ENCODE results near the gene PSG2. TPM values are rescaled to one million over a fixed set of nuclear protein-coding genes. Genes with fewer than 3 reads are reported as not detected.
"Not testable (repeated sequence)": the region's sequence is repeated elsewhere in the genome, so short reads cannot be mapped to it uniquely, and the experiment has no call there.

PSG2 gene
- total RNA-seq, 4 donors from 2014 or later = 0.51 TPM; not detected in 3

DNA sequence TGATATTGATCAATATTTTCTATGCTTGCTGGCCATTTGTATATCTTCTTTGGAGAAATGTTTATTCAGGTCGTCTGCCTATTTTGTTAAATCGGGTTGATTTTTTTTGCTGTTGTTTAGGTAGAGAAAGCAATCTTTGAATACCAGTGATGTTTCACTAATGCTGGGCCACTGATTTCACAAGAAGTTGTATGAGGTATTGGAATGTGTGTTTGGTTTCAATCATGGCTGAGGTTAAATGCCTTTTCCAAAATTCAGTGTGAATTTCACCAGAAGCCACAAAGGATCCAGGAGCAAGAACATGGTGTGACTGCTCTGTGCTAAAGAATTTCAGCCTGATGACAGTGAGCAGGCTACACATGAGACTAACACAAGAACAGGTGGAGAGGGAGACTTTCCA, 32.1 kb upstream of the PSG2 start:
- not testable (repeated sequence) for H3K4me3 ChIP-seq; H3K27ac ChIP-seq; DNase-seq (ENCODE audit: low spot score in 2 of 2); H3K36me3 ChIP-seq; H3K9me3 ChIP-seq; H3K4me1 ChIP-seq; H3K27me3 ChIP-seq
- 87% methylated on average over 2 of the region's 2 CpGs for WGBS

GRCh38 chr19:43107401-43107800, 24.9 kb upstream of the PSG2 start:
- DNase-seq (ENCODE audit: low spot score in 2 of 2); H3K27ac ChIP-seq; H3K4me1 ChIP-seq; H3K36me3 ChIP-seq; H3K4me3 ChIP-seq; H3K27me3 ChIP-seq; H3K9me3 ChIP-seq: not testable (repeated sequence)
- 85% methylated on average over 1 of the region's 1 CpG for WGBS

- Histone ChIP-seq H3K4me3 (no peak overlapping the region), H3K9me3 (no peaks in the 10 kb centered on the region), H3K27me3 (no peaks in the 10 kb centered on the region), H3K27ac (no peak overlapping the region), H3K36me3 (no peaks in the 10 kb centered on the region), H3K4me1 (no peaks in the 10 kb centered on the region)
- TF ChIP-seq POLR2AphosphoS5 (IDR thresholded peaks at IDR 0.05) (no peak), EP300 (IDR thresholded peaks at IDR 0.05) (no peak), POLR2A (IDR thresholded peaks at IDR 0.05) (no peak)
- TF ChIP-seq, protein P1, sequence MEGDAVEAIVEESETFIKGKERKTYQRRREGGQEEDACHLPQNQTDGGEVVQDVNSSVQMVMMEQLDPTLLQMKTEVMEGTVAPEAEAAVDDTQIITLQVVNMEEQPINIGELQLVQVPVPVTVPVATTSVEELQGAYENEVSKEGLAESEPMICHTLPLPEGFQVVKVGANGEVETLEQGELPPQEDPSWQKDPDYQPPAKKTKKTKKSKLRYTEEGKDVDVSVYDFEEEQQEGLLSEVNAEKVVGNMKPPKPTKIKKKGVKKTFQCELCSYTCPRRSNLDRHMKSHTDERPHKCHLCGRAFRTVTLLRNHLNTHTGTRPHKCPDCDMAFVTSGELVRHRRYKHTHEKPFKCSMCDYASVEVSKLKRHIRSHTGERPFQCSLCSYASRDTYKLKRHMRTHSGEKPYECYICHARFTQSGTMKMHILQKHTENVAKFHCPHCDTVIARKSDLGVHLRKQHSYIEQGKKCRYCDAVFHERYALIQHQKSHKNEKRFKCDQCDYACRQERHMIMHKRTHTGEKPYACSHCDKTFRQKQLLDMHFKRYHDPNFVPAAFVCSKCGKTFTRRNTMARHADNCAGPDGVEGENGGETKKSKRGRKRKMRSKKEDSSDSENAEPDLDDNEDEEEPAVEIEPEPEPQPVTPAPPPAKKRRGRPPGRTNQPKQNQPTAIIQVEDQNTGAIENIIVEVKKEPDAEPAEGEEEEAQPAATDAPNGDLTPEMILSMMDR (IDR thresholded peaks at IDR 0.05) = no peak
- WGBS = 81% methylated on average over 1 of the region's 1 CpG
- DNase-seq (ENCODE audit: low spot score in 2 of 2) = no peak
Observed at GRCh38 chr19:43105496-43105895, 23.0 kb upstream of the PSG2 start.

DNA sequence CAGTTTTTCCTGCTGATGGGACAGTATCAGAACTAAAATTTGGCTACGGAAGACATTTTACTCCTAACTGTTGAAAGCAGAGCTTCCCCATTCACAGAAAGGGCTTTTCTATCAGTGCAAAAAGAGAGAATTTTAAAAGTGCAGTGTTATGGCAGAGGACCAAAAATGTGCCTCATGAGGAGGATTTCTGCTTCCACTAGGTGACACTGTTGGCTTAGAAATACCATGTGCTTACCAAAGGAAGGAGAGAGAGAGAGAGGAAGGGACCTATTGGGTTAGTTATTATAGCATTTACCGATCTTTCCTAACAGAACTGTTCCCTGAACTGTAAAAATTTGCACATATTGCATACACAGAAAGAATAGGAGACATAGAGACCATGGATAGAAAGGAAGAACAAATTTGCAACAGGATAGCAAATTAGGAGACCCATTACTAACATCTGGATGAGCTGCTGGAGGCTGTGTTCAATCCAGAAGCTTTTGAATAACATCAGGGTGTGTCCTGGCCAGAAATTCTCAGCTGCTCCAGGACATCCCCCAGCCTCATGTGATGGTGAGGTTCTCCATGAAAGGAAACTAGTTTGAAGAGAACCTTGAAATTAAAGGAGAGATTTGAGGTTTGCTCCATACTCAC, 21.8 kb upstream of the PSG2 start:
- H3K4me3 ChIP-seq; H3K4me1 ChIP-seq; H3K27me3 ChIP-seq; H3K36me3 ChIP-seq; H3K27ac ChIP-seq; H3K9me3 ChIP-seq; DNase-seq (ENCODE audit: low spot score in 2 of 2): not testable (repeated sequence)
- WGBS = 58% methylated on average over 2 of the region's 2 CpGs

DNA sequence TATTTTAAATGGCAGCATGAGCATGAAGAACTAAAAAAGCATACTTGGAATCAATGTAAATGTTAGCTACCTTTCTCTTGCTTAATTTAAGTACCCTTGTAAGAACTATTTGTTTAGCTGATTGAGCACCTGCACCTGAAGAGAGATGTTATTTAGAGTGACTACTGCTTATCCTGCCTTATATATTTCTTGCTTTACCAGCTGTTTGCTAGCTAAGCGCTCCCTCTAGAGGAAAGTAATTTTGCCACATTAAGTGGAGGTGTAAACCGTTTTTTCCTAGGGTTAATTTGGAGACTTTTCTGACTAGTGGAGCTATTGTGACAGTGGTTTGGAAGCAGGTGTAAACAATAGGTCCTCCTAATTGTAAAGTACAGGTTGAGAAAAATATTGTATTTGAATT, 19.4 kb upstream of the PSG2 start:
- H3K27ac ChIP-seq = no peak overlapping the region
- H3K9me3 ChIP-seq = no peaks in the 10 kb centered on the region
- TF ChIP-seq POLR2AphosphoS5 (IDR thresholded peaks at IDR 0.05) (no peak), POLR2A (IDR thresholded peaks at IDR 0.05) (no peak), EP300 (IDR thresholded peaks at IDR 0.05) (no peak)
- TF ChIP-seq, protein P1 (IDR thresholded peaks at IDR 0.05) = no peak
- H3K27me3 ChIP-seq = no peaks in the 10 kb centered on the region
- H3K4me1 ChIP-seq = no peaks in the 10 kb centered on the region
- H3K4me3 ChIP-seq = no peak overlapping the region
- no peak for DNase-seq (ENCODE audit: low spot score in 2 of 2)
- no peaks in the 10 kb centered on the region for H3K36me3 ChIP-seq
- 82% methylated on average over 2 of the region's 2 CpGs for WGBS

DNA sequence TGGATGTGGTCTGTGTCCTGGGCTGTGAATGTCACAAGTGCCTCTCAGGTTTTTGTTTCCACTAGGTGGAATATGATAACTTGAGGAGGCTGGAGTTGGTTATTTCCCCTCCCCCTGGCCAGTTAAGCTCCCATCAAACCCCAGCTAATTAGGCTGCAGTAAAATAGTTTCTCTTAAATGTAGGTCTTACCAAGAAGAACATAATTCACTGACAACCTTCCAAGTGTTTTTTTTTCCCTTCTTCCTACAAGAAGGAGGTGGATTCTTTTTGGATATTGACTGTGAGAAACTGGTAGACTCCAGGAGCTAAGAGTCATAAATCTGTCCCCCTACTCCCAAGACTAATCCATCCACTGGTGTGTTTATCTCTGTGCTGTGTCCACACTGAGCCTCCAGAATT, 15.9 kb upstream of the PSG2 start:
- not testable (repeated sequence) for H3K27me3 ChIP-seq; H3K36me3 ChIP-seq; DNase-seq (ENCODE audit: low spot score in 2 of 2); H3K9me3 ChIP-seq; H3K27ac ChIP-seq; H3K4me3 ChIP-seq; H3K4me1 ChIP-seq

GRCh38 chr19:43087702-43088340, 5.3 kb upstream of the PSG2 start:
- H3K9me3 ChIP-seq = not testable (repeated sequence)

GRCh38 chr19:43085796-43086530, 3.5 kb upstream of the PSG2 start:
- DNase-seq (ENCODE audit: low spot score in 2 of 2); H3K36me3 ChIP-seq; H3K9me3 ChIP-seq; H3K4me1 ChIP-seq; H3K27ac ChIP-seq; H3K27me3 ChIP-seq; H3K4me3 ChIP-seq: not testable (repeated sequence)
- WGBS = 80% methylated on average over 2 of the region's 2 CpGs

More at GRCh38 chr19:43087702-43088340, 5.3 kb upstream of the PSG2 start:
- not testable (repeated sequence) for H3K4me3 ChIP-seq; H3K27ac ChIP-seq; H3K27me3 ChIP-seq; DNase-seq (ENCODE audit: low spot score in 2 of 2); H3K4me1 ChIP-seq; H3K36me3 ChIP-seq
- TF ChIP-seq, protein P1 (IDR thresholded peaks at IDR 0.05) = peak in 1 of 2 donors; percentile 50
- WGBS = 41% methylated on average over 13 of the region's 13 CpGs
